OCI-M1 (cell line): ENCODE results near the gene CGB2.
"Not testable (repeated sequence)": the region's sequence is repeated elsewhere in the genome, so short reads cannot be mapped to it uniquely, and the experiment has no call there.

Source experiments
- DNase-seq: peaks from one replicate; lab custom pipeline; 2025; lab: John Stamatoyannopoulos, UW

Gene CGB2

GRCh38 chr19:49010453-49010852 lies 21.2 kb upstream of the CGB2 start:
- DNase-seq = no peak

- no peak for DNase-seq
These were observed 20.5 kb upstream of the CGB2 start for GRCh38 chr19:49011194-49011593.

GRCh38 chr19:49014123-49014869 lies 17.4 kb upstream of the CGB2 start:
- DNase-seq = no peak

- no peak for DNase-seq
These were observed 16.8 kb upstream of the CGB2 start for GRCh38 chr19:49014870-49015255.

GRCh38 chr19:49016067-49016839 lies 15.4 kb upstream of the CGB2 start:
- no peak for DNase-seq

GRCh38 chr19:49017041-49017665 lies 14.5 kb upstream of the CGB2 start, which contains the start of gene LHB:
Gene LHB (minus strand): TSS chr19:49017091. CDS start chr19:49017081, 10 bp downstream.
- DNase-seq = no peak

GRCh38 chr19:49017666-49018351 lies 13.9 kb upstream of the CGB2 start:
- DNase-seq = peak; percentile 84

- DNase-seq = peak; percentile 65
These were observed 13.1 kb upstream of the CGB2 start for GRCh38 chr19:49018388-49019241.

GRCh38 chr19:49019242-49019932 lies 12.3 kb upstream of the CGB2 start:
- peak; percentile 72 for DNase-seq

GRCh38 chr19:49020342-49020741 lies 11.3 kb upstream of the CGB2 start:
- no peak for DNase-seq

- peak; percentile 75 for DNase-seq
These were observed 10.5 kb upstream of the CGB2 start for GRCh38 chr19:49020931-49021895.

GRCh38 chr19:49022116-49022515 lies 9.6 kb upstream of the CGB2 start:
- no peak for DNase-seq

GRCh38 chr19:49024233-49024632 lies 7.5 kb upstream of the CGB2 start, which contains the start of gene CGB3:
Gene CGB3 (minus strand): TSS chr19:49024333. CDS start chr19:49023971, 362 bp downstream.
- not testable (repeated sequence) for DNase-seq

GRCh38 chr19:49025088-49025487 lies 6.6 kb upstream of the CGB2 start:
- not testable (repeated sequence) for DNase-seq

- DNase-seq = not testable (repeated sequence)
These were observed 6.1 kb upstream of the CGB2 start for GRCh38 chr19:49025599-49025998.

- DNase-seq = not testable (repeated sequence)
These were observed 3.0 kb upstream of the CGB2 start for GRCh38 chr19:49028686-49029085.

- DNase-seq = not testable (repeated sequence)
These were observed 1.9 kb upstream of the CGB2 start for GRCh38 chr19:49029749-49030148.

GRCh38 chr19:49030323-49030722 lies 1.4 kb upstream of the CGB2 start:
- not testable (repeated sequence) for DNase-seq

GRCh38 chr19:49036815-49037214 lies 5.1 kb downstream of the CGB2 start, which contains the start of gene CGB1:
Gene CGB1 (minus strand): TSS chr19:49036895. CDS start chr19:49036711, 184 bp downstream.
- DNase-seq = peak; percentile 82
